Astrocyte (in vitro differentiated cells and primary cell): Measurements from ENCODE around the gene PGAM4.

Experiments
- EZH2 ChIP-seq: IDR thresholded peaks from 2 replicates; pipeline ENCODE4 v1.6.1; 2012; ENCODE audit warnings: mild to moderate bottlenecking, low read length, inconsistent platforms; ENCODE audit not compliant: insufficient read depth
- TF ChIP-seq, protein P1 (sequence below): IDR thresholded peaks from 2 replicates; pipeline ENCODE4 v1.5.1; 2011; ENCODE audit warnings: low read depth, mild to moderate bottlenecking, inconsistent platforms, low read length, moderate library complexity; ENCODE audit not compliant: insufficient read depth

DNA sequence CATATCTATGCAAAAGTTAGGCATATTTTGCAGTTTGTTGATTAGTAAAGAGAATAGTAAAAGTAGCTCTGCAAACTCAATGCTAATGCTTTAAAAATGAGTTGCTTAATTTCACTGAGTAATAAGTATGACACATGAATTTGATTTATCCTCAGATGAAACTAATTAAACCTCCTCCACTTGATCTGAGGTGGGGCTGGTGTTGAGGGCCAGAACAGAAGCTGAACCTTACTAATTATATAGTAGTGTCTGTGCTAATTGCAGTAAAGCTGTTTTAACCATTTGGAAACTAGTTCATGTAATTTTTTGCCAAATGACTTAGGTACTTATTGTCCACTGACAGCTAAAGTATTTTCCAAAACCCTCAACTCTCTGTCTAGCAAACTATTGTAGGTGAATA, 7.7 kb upstream of the PGAM4 start:
- TF ChIP-seq, protein P1, sequence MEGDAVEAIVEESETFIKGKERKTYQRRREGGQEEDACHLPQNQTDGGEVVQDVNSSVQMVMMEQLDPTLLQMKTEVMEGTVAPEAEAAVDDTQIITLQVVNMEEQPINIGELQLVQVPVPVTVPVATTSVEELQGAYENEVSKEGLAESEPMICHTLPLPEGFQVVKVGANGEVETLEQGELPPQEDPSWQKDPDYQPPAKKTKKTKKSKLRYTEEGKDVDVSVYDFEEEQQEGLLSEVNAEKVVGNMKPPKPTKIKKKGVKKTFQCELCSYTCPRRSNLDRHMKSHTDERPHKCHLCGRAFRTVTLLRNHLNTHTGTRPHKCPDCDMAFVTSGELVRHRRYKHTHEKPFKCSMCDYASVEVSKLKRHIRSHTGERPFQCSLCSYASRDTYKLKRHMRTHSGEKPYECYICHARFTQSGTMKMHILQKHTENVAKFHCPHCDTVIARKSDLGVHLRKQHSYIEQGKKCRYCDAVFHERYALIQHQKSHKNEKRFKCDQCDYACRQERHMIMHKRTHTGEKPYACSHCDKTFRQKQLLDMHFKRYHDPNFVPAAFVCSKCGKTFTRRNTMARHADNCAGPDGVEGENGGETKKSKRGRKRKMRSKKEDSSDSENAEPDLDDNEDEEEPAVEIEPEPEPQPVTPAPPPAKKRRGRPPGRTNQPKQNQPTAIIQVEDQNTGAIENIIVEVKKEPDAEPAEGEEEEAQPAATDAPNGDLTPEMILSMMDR = no peak
- TF ChIP-seq EZH2 = no peak
